Suprapubic skin (tissue), 3 donors: ENCODE results near the gene RNF114.

Experiments
- CTCF ChIP-seq, 2 donors: fragments of 200-600 bp in 1 of 2; fragments of 450-650 bp in 1 of 2; sonication (generic) in 1 of 2; IDR thresholded peaks; one replicate each; pipeline ENCODE4 v1.5.1; 2016 to 2019; ENCODE audit warnings: antibody characterized with exemption in 2 of 2, mild to moderate bottlenecking in 1 of 2, moderate library complexity in 1 of 2
- EP300 ChIP-seq: sonication (generic); formaldehyde crosslinking; IDR thresholded peaks from one replicate; pipeline ENCODE4 v1.6.1; 2017; ENCODE audit warnings: antibody characterized with exemption
- POLR2A ChIP-seq, 2 donors: fragments of 450-650 bp; IDR thresholded peaks; one replicate each; pipeline ENCODE4 v1.6.1; 2017; ENCODE audit warnings: antibody characterized with exemption in 2 of 2, mild to moderate bottlenecking in 2 of 2, moderate library complexity in 2 of 2

- TF ChIP-seq CTCF (IDR thresholded peaks at IDR 0.05) (no peak), POLR2A (IDR thresholded peaks at IDR 0.05) (no peak), EP300 (no peak)
These were observed 21.7 kb upstream of the RNF114 start for GRCh38 chr20:49914310-49915117.
